ENCODE data around the gene BRF1. TPM values are rescaled to one million over a fixed set of nuclear protein-coding genes. Genes with fewer than 3 reads are reported as not detected.

BRF1 gene
- total RNA-seq, 1 donor from 2014 or later, result 44.0 TPM

DNA sequence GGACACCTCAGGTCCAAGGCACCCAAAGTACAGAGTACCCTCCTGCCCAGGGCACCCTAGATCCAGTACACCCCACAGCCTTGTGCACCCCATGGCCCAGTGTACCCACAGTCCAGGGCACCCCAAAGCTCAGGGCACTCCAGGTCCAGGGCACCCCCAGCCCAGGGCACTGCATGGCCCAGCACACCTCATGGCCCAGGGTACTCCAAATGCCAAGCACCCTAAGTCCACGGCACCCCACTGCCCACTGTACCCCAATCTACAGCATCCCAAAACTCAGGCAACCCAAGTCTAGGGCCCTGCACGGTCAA is 138.2 kb downstream of the BRF1 start:
- Mint-ChIP-seq H3K27me3 (ENCODE audit: low read depth) (peaks cover 9% of the 10 kb centered on the region), H3K4me1 (ENCODE audit: low read depth) (no peaks in the 10 kb centered on the region), H3K4me3 (ENCODE audit: low read depth) (no peak overlapping the region), H3K27ac (no peak overlapping the region), H3K36me3 (ENCODE audit: low read depth) (no peaks in the 10 kb centered on the region), H3K9me3 (no peaks in the 10 kb centered on the region)
- no peak for DNase-seq (ENCODE audit: low spot score)
- intact Hi-C loops (cut with micrococcal nuclease), result no loop called here

DNA sequence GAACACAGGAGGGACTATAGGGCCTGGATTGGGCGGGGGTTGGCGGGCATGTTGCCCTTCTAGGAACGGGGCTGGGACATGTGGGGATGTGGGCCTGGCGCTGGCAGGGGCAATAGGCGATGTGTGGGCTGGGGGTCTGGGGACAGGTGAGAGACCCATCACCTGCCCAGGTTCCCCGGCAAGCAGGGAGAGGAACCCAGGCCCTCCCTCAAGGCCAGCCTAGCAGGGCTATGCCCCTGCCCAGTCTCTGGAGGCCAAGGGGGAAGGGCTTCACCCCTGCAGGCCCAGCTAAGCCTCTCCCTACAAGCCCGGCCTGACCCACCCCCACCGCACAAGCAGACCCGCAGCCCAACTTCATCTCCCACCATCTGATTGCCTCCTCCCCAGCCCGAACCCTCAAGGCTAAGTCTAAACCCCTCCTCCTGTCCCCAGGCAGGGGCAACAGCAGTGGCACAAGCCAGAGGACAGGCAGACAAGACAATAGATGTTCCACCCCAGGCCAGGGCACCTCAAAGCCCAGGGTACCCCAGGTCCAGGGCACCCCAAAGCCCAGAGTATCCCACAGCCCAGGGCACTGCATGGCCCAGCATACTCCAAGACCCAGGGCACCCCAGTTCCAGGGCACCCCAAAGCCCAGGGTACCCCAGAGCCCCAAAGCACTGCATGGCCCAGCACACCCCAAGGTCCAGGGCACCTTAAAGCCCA is 138.7 kb downstream of the BRF1 start:
- no peaks in the 10 kb centered on the region for H3K36me3 Mint-ChIP-seq (ENCODE audit: low read depth)
- intact Hi-C loops (cut with micrococcal nuclease), result no loop called here
- H3K4me3 Mint-ChIP-seq (ENCODE audit: low read depth), result no peak overlapping the region
- H3K4me1 Mint-ChIP-seq (ENCODE audit: low read depth), result no peaks in the 10 kb centered on the region
- peaks cover 9% of the 10 kb centered on the region for H3K27me3 Mint-ChIP-seq (ENCODE audit: low read depth)
- H3K9me3 Mint-ChIP-seq, result no peaks in the 10 kb centered on the region
- H3K27ac Mint-ChIP-seq, result no peak overlapping the region
- DNase-seq (ENCODE audit: low spot score), result no peak

DNA sequence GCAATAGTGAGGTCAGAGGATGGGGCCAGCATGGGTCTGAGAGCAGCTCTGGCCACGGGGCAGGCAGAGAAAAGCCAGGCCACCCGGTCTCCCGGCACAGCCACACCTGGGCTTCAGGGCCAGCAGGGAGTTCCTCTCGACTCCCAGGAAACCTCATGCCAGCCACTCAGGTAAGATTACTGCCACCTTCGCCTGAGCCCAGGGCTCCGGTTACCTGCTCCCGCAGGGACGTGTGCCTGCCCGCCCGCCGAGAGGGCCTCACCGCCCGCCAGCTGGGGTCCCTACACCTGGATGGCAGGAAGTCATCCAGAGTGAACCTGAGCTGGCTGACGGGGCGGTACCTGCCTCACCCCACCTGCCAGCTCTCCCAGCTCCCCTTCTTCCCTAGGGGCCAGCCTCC is 139.5 kb downstream of the BRF1 start:
- Mint-ChIP-seq H3K27ac (no peak overlapping the region), H3K4me1 (ENCODE audit: low read depth) (no peaks in the 10 kb centered on the region), H3K27me3 (ENCODE audit: low read depth) (peaks cover under 1% of the 10 kb centered on the region), H3K4me3 (ENCODE audit: low read depth) (no peak overlapping the region), H3K36me3 (ENCODE audit: low read depth) (no peaks in the 10 kb centered on the region), H3K9me3 (no peaks in the 10 kb centered on the region)
- DNase-seq (ENCODE audit: low spot score), result no peak
- intact Hi-C loops (cut with micrococcal nuclease), result no loop called here

DNA sequence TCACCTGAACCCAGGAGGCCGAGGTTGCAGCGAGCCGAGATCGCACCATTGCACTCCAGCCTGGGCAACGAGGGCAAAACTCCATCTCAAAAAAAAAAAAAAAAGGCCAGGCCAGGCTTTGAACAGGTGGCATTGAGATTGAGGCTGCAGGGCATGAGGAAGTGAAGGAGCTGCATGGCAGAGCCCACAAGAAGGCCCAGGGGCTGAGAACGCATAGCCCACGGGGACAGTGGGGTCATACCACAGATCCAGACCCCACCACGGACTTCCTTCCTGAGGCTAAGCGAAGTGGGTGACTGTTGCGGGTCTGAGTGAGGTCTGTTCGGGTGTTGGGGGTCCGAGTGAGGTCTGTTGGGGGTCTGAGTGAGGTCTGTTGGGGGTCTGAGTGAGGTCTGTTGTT is 140.0 kb downstream of the BRF1 start:
- Mint-ChIP-seq H3K27ac (no peak overlapping the region), H3K4me3 (ENCODE audit: low read depth) (no peak overlapping the region), H3K27me3 (ENCODE audit: low read depth) (no peaks in the 10 kb centered on the region), H3K36me3 (ENCODE audit: low read depth) (no peaks in the 10 kb centered on the region), H3K4me1 (ENCODE audit: low read depth) (no peaks in the 10 kb centered on the region), H3K9me3 (no peaks in the 10 kb centered on the region)
- intact Hi-C loops (cut with micrococcal nuclease), result no loop called here
- no peak for DNase-seq (ENCODE audit: low spot score)

DNA sequence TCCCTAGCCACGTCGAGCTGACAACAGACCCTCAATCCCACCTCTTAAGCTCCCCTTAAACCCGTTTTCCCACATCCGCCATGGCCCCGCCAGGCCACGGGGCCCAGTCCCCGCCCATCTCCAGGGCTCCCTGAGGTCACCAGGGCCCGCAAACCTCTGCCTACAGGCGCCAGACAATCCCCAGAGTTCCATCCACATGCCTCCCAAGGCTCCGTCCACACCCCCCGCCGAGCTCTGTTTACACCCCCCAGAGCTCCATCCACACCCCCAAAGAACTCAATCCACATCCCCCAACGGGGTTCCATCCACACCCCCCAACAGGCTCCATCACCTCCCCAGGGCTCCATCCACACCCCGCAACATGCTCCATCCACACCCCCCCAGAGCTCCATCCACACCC is 141.5 kb downstream of the BRF1 start:
- no peaks in the 10 kb centered on the region for H3K27me3 Mint-ChIP-seq (ENCODE audit: low read depth)
- H3K4me1 Mint-ChIP-seq (ENCODE audit: low read depth), result no peaks in the 10 kb centered on the region
- intact Hi-C loops (cut with micrococcal nuclease), result no loop called here
- no peaks in the 10 kb centered on the region for H3K9me3 Mint-ChIP-seq
- H3K36me3 Mint-ChIP-seq (ENCODE audit: low read depth), result no peaks in the 10 kb centered on the region
- no peak overlapping the region for H3K4me3 Mint-ChIP-seq (ENCODE audit: low read depth)
- no peak overlapping the region for H3K27ac Mint-ChIP-seq
- DNase-seq (ENCODE audit: low spot score), result no peak

Other genes starting within 250 kb of the BRF1 start
- 27.1 and 29.8 TPM in 2 replicates for gene GPR132, start 235.6 kb downstream of the BRF1 start, total RNA-seq
- 2.6 and 3.2 TPM in 2 replicates for gene JAG2, start 132.2 kb downstream of the BRF1 start, total RNA-seq
- gene NUDT14, start 119.7 kb downstream of the BRF1 start, total RNA-seq, result 7.7 and 10.4 TPM in 2 replicates
- 38.4 and 38.6 TPM in 2 replicates for gene BTBD6, start 52.5 kb downstream of the BRF1 start, total RNA-seq
- gene PACS2, start 13.7 kb upstream of the BRF1 start, total RNA-seq, result 35.2 and 36.8 TPM in 2 replicates
- gene TEX22, start 97.5 kb upstream of the BRF1 start, total RNA-seq, result 4.7 and 5.0 TPM in 2 replicates
- 170 and 172 TPM in 2 replicates for gene MTA1, start 118.8 kb upstream of the BRF1 start, total RNA-seq
- gene CRIP2, start 173.8 kb upstream of the BRF1 start, total RNA-seq, result 0.16 and 0.55 TPM in 2 replicates
- 156 and 185 TPM in 2 replicates for gene CRIP1, start 185.9 kb upstream of the BRF1 start, total RNA-seq
- gene TEDC1, start 190.2 kb upstream of the BRF1 start, total RNA-seq, result 38.2 and 42.6 TPM in 2 replicates
- gene TMEM121, start 225.6 kb upstream of the BRF1 start, total RNA-seq, result 8.2 and 9.6 TPM in 2 replicates

All from activated T-helper 2 cell treated with anti-CD3 and anti-CD28 coated beads, Interferon-gamma antibody, Interleukin-2, Interleukin-4, amounts not matched to agents 10 μg/mL and 5 μg/mL and 100 μg/mL, durations not matched to agents 14 hours and 24 hours and 36 hours (primary cell).